ENCODE results near the gene NF2.

- TF ChIP-seq POLR2A (IDR thresholded peaks at IDR 0.05; ENCODE audit: extremely low read depth, insufficient read length) = no peak
- TF ChIP-seq, protein P1, sequence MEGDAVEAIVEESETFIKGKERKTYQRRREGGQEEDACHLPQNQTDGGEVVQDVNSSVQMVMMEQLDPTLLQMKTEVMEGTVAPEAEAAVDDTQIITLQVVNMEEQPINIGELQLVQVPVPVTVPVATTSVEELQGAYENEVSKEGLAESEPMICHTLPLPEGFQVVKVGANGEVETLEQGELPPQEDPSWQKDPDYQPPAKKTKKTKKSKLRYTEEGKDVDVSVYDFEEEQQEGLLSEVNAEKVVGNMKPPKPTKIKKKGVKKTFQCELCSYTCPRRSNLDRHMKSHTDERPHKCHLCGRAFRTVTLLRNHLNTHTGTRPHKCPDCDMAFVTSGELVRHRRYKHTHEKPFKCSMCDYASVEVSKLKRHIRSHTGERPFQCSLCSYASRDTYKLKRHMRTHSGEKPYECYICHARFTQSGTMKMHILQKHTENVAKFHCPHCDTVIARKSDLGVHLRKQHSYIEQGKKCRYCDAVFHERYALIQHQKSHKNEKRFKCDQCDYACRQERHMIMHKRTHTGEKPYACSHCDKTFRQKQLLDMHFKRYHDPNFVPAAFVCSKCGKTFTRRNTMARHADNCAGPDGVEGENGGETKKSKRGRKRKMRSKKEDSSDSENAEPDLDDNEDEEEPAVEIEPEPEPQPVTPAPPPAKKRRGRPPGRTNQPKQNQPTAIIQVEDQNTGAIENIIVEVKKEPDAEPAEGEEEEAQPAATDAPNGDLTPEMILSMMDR (IDR thresholded peaks at IDR 0.05; ENCODE audit: low read depth, low read length) = no peak
- TF ChIP-seq, protein P2, sequence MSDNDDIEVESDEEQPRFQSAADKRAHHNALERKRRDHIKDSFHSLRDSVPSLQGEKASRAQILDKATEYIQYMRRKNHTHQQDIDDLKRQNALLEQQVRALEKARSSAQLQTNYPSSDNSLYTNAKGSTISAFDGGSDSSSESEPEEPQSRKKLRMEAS (IDR thresholded peaks at IDR 0.05; ENCODE audit: low read depth, low read length) = no peak
- no peak for TF ChIP-seq MYC (IDR thresholded peaks at IDR 0.05; ENCODE audit: low read depth, low read length)
Observed at GRCh38 chr22:29691636-29692326, 88.3 kb downstream of the NF2 start.

Measured in NB4 (cell line).